ENCODE data around the gene FOLR2. TPM values are rescaled to one million over a fixed set of nuclear protein-coding genes. Genes with fewer than 3 reads are reported as not detected.
"Not testable (repeated sequence)": the region's sequence is repeated elsewhere in the genome, so short reads cannot be mapped to it uniquely, and the experiment has no call there.

Gene FOLR2
- total RNA-seq, 1 donor from 2014 or later: not detected

DNA sequence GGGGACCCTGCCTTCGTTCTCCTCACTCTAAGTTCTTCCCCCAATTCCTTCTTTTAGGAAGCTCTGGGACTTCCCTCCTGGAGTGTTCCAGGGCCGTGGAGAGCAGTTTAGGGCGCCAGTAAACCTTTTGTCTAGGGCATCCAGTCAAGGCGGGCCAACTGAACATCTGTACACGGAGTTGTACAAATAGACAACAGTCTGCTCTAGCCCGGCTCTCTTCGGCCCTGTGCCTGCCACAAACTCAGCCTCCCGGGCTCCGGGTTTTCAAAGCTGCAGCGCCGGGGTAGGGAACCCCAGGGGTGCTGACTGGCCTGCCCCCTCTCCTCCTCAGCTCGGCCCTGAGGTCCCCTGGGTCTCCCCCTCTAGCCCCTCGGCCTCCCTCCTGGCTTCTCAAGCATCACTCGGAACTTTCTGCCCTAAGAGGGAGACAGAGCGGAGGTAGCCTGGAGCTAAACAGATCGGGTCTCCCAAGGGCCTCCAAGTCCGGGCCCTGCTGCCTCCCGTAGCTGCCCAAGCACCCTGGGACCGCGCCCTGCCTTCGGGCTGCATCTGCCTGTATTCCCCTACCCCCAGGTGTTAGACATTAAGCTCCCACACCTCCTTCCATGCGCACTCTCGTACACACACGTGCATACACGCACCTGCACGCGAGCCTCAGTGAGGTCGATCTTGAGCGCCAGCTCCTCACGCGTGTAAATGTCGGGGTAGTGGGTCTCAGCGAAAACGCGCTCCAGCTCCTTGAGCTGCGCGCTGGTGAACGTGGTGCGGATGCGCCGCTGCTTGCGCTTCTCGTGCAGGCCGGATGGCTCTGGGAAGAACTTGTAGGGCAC is 24.1 kb downstream of the FOLR2 start:
- DNase-seq (ENCODE audit: low read depth, low spot score): no peak

DNA sequence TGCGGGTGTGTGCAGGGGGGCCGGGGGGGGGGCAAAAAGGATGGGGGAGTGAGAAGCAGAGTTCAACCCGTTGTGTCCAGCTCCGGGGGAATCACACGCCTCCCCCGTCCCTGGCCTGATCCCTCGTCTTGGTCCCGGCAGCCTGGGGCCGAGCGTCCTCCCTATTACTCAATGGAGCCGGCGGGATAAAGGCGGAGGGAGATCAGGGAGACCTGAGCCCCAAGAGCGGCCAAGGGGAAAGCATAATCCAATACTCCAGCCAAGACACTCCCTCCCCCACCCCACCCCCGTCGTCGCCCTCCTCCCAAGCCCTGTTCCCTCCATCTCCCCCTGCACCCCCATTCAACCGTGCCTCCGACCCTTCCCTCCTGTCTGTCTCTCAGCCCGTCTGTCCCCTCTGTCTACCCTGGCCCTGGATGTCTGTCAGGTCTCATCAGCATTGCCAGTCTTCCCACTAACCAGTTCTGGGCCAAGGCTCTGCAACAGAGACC is 24.7 kb downstream of the FOLR2 start:
- DNase-seq (ENCODE audit: low read depth, low spot score): no peak

DNA sequence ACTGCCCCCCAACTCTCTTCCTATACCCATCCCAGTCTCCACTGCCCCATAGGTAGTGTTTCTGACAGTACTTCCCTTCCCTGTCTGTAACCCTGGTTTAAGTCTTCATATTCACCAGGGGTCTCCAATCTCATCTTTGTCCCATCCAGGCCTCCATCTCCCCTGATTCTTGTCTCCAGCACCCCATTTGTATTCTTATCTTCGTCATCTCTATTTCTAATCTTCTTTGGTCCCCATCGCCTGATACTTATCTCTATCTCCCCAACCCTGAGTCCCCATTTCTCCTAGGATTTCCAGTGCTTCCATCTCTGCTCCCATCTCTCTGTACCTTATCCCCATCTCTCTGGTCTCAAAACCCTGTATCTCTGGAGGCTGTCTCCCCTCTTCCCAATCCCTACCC is 25.5 kb downstream of the FOLR2 start:
- DNase-seq (ENCODE audit: low read depth, low spot score): no peak

DNA sequence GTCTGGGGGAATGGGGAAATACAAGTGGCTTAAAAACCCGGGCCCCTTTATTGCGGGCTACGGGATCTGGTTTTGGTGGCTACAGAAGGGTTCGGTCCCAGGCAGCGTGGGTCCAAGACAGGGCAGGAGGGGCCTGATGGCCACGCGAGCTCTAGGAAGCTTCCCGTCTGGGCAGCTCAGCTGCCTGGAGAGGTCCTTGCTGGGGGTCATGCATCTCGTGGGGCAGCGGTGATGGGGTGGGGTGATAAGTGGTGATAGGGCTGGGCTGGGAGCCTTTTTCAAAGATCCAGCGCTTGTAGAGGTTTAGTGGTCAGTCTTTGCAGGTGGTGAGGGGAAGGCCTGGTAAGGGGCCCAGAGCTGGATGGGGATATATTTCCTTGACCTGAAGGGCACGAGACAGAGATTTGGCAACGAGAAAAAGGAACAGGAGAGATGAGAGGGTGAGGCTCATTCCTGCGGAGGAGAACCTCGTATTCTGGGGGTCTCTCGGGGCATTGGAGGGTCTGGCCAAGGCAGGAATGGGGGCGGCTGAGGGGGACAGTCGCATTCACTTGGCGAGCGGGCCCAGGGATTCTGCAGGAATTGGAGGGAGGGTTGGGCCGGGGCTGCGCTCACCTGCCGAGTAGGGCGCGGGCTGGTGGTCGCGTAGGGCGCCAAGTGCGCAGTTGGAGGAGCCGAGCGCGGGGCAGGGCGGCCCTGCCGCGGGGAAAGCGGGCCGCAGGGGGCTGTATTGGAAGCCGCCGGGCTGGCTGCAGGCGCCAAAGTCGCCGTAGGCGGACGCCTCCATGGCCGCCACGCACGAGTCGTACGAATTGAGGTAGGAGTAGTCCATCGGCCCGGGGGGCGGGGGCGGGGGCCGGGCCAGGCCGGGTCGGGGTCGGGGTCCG is 26.8 kb downstream of the FOLR2 start:
- no peak for DNase-seq (ENCODE audit: low read depth, low spot score)

DNA sequence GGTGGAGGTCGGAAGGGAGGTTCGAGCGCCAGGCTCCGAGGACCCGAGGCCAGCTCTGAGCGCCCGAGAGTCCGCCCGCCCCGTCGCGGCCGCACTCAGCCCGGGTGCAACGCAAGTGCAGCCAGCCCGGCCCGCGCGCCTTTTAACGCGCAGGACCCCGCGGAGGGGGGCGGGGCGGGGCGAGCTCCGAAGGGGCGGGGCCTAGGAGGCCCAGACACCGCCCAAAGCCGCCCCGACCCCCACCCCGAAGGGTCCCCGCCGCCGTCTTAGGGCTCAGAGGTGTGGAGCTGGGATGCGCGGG is 27.4 kb downstream of the FOLR2 start, which contains the start of gene PHOX2A:
Gene PHOX2A (minus strand): TSS at position 117 of the 301 bp plus-strand sequence. CDS start 172 bp downstream, outside the sequence.
- no peak for DNase-seq (ENCODE audit: low read depth, low spot score)

DNA sequence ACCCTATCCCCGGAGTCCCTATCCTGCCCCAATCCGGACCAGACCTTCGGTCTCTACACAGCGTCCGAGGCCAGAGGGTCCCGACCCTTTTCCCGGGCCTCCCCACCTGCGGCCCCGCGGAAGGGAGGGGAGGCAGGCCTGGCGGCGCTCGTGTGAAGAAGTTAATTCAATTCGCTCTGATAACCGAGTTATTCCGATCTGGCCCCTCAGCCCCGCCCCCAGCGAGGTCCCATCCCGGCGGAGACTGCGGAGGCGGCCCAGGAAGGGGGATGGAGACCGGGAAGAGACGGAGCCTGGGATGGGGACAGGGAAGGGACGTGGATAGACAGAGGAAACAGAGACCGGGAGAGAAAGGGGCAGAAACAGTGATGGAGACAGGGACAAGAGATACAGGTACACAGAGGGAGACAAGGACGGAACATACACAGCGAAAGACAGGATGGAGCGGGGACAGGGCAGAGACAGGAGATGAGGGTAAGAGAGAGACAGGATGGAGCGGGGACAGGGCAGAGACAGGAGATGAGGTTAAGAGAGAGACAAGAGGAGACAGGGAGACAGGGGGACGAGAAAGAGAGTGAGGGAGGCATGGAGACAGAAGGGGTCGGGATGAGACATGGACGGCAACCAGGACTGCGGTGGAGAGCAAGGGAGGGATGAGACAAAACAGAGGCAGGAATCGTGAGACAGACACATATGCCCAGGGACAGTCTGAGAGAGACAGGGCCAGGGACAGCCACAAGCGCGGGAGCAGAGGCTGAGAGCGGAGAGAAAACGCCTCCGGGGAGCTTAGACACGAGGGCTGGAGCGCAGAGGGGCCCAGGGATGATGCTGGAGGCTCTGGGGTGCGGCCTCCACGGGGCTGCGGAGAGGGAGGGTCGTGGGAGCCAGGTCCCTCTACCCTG is 28.0 kb downstream of the FOLR2 start:
- DNase-seq (ENCODE audit: low read depth, low spot score): no peak

DNA sequence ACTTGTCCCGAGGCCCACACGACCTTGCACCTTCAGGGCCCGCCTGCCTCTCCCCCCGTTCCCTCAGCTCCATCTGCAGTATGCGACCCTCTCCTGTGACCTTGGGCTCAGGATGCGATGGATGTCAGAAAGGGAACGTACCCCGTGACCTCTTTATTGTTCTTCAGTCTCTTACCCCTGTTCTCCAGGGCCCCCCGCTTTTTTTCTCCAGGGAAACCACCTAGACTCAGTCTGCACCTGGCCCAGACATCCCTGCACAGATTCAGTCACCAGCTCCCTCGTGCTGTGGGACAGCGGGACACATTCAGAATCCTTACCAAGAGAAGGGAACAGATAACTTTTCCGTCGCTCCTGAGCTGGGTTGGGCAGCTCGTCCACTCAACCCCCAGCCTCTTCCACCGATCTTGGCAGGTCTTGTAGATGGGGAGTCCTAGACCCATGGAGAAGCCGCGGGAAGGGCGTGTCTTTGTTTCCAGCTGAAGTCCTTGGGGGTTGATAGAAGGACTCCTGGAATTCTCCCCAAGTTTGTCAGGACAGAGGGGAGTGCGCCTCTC is 28.7 kb downstream of the FOLR2 start:
- DNase-seq (ENCODE audit: low read depth, low spot score): no peak

DNA sequence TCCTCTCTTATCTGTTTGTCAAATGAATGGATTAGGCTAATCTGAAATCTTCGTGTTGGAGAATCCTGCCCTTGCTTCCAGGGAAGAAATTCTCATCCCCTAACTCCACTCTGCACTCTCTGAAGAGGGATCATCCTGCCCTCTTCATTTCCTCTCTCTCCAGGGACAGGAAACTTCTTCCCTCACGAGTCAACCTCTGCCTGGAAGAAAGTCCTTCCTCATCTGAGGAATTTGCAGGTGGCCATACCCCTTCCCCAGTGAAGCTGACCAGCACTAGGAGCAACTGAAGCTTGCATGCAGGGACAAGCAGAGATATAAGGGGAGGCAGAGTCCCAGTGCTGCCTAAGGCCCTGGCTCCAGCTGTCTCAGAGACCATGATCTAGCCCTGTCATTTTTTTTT is 31.0 kb downstream of the FOLR2 start:
- DNase-seq (ENCODE audit: low read depth, low spot score): no peak

DNA sequence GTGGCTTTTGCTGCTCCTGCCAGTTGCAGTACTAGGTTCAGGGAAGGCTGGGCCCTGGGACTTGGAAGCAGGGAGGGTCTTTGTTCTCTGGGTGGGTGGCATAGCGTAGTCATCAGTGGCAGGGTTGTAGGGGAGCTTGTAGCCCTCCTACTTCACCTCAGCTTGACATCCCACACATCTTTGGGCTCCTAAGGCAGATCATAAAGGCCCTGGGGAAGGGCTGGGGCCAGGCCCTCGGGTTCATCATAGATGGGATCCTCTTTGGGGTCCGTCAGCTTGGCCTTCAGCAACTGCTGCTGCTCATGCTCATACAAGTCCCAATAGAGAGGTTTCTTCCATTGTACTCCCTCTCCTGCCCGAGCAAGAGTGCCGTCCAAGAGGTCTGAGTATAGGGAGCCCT is 33.4 kb downstream of the FOLR2 start:
- DNase-seq (ENCODE audit: low read depth, low spot score): no peak

DNA sequence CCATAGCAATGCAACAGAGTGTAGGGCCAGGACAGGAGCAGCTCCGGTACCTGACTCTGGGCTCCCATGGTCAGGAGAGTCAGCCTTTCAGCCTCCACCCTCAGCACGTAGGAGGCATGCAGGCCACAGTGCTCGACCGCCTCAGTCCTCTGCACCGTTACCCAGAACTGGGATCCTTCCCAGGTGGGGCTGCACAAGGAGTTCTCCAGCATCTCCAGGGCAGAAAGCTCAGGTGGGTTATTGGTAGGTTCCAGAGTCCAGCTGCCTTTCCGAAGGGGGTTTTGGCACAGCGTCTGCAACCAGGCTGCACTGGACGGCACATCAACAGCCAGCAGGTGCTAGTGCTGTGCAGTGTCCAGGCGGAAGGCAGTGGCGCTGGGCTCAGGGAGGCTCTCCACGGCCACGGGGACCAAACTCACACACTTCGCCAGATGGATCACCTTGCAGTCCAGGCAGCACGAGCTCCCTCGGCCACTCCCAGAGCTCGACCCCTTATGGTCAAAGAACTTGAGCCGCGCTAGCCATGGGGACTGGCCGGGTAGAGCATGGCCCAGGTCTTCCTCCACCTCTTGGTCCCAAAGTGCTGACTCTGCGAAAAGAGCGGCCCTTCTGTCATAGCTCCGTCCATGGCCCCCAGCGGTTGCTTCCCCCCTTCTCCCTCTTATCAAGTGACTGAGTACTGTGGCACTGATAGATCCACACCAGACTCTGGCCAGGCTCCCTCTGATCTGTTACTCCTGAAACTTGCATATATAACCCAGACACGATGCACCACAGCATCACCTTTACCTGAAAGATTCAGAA is 34.3 kb downstream of the FOLR2 start:
- no peak for DNase-seq (ENCODE audit: low read depth, low spot score)

DNA sequence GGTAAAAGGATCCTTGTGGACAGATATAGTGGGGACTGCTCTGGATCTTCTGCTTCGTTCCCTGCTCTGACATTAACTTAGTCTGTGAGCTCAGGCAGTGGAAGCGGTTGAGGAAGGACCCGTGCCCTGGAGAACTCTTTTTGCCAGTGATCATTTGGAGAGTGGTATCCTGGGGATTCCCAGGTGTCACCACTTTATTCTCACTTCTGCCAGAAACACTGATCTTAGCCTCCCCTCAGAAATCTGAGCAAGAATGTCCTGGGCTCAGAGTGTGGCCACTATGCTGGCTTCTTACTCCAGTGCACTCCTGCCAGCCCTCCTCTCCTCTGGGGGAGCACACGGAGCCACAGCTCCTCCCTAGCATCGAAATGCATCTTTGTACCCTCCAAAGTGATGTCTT is 35.0 kb downstream of the FOLR2 start:
- DNase-seq (ENCODE audit: low read depth, low spot score): no peak

DNA sequence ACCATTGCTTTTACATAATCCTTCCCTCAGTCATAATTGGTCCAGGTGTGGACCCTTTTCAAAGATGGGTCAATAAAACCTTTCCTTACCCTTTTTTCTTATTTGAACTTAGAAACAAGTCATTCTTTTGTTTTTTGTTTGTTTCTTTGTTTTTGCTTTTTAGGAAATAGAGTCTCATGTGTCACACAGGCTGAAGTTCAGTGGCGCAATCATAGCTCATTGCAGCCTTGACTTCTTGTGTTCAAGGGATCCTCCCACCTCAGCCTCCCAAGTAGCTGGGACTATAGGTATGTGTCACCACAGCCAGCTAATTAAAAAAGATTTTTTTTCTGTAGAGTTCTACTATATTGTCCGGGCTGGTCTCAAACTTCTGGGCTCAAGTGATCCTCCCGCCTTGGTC is 36.8 kb downstream of the FOLR2 start:
- DNase-seq (ENCODE audit: low read depth, low spot score): no peak

DNA sequence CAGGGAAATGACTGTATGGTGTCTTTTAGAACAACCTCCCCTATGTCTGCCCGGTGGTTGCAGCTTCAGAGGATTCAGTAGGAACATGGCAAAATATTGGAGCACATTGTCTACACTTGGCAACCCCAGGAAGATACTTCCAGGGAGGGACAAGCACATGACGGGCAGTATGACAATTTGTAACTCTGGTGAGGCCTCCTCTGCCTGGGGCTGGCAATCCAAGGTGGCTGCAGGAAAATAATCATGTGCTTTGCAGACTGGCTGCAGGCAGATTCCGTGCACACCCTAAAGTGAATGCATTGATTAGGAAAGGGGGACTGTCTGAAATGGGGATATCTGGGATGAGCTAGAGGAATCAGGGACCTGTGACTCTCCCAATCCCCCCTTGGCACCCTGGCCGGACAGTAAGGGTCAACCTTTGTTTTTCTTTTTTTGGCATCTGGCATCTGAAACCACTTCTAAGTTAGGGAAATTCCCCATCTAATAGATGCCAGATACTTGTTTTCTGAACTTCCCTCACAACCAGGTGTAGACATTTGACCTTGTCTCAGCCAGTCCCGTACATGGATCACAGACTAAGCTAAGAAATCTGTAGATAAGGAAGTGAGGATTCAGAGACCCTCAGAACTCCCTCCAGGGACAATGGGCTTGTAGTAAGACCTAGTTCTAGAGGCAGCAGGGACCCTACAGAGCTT is 37.9 kb downstream of the FOLR2 start:
- no peak for DNase-seq (ENCODE audit: low read depth, low spot score)

DNA sequence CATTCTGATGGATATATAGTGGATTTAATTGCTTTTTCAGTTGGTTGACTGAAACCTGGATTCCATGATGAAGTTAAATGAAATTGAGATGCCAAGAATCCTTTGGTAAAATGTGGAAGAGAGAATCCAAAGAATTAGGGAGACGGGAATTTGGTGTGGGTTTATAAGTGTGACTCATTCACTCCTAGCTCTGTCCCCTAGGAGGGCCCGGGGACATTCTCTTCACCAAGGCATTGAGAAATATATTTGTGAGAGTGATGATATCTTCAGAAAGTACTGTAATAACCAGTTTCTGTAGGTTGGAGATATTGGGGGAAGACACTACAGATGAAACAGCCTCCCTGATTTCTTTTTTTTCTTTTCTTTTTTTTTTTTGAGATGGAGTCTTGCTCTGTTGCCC is 41.0 kb downstream of the FOLR2 start:
- DNase-seq (ENCODE audit: low read depth, low spot score): no peak

DNA sequence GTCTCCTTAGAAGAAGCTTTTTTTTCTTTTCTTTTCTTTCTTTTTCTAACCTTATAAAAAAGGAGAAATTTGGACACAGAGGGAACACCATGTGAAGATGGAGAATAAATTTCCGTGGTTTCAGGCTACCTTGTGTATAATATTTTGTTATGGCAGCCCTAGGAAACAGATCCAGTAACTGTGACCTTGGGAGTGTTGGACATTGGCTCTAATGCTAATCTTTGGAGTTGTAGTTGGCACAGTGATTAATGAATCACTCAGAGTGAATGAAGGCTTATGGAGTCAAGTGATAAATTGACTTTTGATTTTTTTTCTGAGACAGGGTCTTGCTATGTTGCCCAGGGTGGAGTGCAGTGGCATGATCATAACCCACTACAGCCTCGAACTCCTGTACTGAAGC is 42.9 kb downstream of the FOLR2 start:
- no peak for DNase-seq (ENCODE audit: low read depth, low spot score)

DNA sequence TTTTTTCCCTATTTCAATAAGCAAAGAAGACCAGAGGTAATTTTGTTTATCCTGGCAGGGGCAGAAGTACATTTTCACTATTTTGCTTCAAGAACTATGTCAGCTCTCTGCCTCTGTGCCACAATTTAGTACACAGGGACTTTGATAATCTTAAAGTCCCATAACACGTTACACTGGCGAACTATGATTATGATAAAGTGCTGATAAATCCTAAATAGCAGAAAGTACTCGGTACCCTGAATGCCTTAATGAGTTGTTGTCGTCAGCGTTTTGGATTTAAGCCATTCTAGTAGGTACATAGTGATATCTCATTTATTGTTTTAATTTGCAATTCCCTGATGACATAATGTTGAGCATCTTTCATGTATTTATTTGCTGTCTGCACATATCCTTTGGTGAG is 44.0 kb downstream of the FOLR2 start:
- no peak for DNase-seq (ENCODE audit: low read depth, low spot score)

DNA sequence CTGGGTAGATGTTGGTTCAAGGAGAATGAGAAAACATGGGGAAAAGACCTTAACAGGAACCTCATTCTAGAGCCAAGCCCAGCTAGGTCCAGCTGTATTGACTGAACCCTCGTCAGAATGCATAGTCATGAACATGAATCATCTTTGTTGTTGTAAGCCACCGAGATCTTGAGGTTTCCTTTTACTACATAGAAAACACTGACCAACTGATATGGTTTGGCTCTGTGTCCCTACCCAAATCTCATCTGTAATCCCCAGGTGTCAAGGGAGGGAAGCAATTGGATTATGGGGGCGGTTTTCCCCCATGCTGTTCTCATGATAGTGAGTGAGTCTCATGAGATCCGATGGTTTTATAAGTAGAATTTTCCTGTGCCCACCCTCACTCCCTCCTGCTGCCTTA is 46.8 kb downstream of the FOLR2 start:
- DNase-seq (ENCODE audit: low read depth, low spot score): no peak

DNA sequence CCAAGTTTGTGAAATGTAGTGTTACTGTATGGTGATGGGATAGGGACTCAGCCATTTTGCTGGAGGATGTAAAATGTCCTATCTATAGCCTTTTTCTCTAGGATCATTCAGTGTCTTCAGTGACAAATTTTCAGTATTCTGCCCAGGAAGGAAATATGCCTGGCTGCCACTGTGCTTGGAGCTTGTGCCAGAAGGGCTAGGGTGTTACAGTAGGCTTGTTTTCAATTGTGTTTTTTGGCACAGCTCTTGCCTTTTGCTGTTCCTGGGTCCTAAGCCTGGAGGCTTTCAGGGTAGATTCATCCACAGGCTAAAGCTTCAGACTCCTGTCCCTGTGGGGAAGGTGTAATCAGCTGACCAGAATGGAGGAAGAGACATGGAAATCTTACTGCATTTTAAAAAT is 49.4 kb downstream of the FOLR2 start:
- DNase-seq (ENCODE audit: low read depth, low spot score): no peak

DNA sequence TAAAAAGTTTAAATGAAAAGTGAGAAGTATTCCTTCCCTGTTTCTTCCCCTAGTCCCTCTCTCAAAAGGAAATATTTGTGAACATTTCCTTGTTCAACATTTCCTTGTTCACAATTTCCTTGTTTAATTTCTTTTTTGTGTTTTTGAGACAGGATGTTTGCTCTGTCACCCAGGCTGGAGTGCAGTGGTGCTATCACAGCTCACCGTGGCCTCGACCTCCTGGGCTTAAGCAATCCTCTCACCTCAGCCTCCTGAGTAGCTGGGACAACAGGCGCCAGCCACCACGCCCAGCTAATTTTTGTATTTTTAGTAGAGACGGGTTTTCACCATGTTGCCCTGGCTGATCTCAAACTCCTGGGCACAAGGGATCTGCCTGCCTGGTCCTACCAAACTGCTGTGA is 50.4 kb downstream of the FOLR2 start:
- not testable (repeated sequence) for DNase-seq (ENCODE audit: low read depth, low spot score)

Measured in pulmonary artery endothelial cell (primary cell).